HEK293 (cell line): ENCODE measurements around the gene GSG1.
A peak's percentile ranks its signal among the peaks of the same experiment; 100 is the strongest.

ENCODE experiments used
- KLF1 ChIP-seq: fragments of 450-650 bp; formaldehyde crosslinking; IDR thresholded peaks from 2 replicates; pipeline ENCODE4 v1.5.1; 2016; ENCODE audit warnings: missing biosample characterization, missing genetic modification characterization
- KLF10 ChIP-seq: fragments of 450-650 bp; IDR thresholded peaks from 2 replicates; pipeline ENCODE4 v1.5.1; 2018; ENCODE audit warnings: missing biosample characterization, mild to moderate bottlenecking, missing genetic modification characterization
- PRDM1 ChIP-seq: fragments of 450-650 bp; formaldehyde crosslinking; IDR thresholded peaks from 2 replicates; pipeline ENCODE4; 2016; ENCODE audit warnings: missing biosample characterization, missing genetic modification characterization
- SCRT1 ChIP-seq: fragments of 450-650 bp; formaldehyde crosslinking; IDR thresholded peaks from 2 replicates; pipeline ENCODE4 v1.5.1; 2016; ENCODE audit warnings: missing biosample characterization, missing genetic modification characterization, borderline replicate concordance
- WT1 ChIP-seq: fragments of 450-650 bp; formaldehyde crosslinking; IDR thresholded peaks from 2 replicates; pipeline ENCODE4 v1.5.1; 2016; ENCODE audit warnings: missing biosample characterization, missing genetic modification characterization
- ZBTB48 ChIP-seq: fragments of 450-650 bp; formaldehyde crosslinking; IDR thresholded peaks from 2 replicates; pipeline ENCODE4 v1.5.1; 2016; ENCODE audit warnings: missing biosample characterization, missing genetic modification characterization
- ZFHX2 ChIP-seq: fragments of 450-650 bp; formaldehyde crosslinking; conservative IDR thresholded peaks from 2 replicates; pipeline ENCODE4 v1.5.1; 2016; ENCODE audit warnings: missing biosample characterization, missing genetic modification characterization
- ZFP37 ChIP-seq: fragments of 450-650 bp; formaldehyde crosslinking; IDR thresholded peaks from 2 replicates; pipeline ENCODE4 v1.5.1; 2016; ENCODE audit warnings: missing biosample characterization, missing genetic modification characterization
- ZNF169 ChIP-seq: fragments of 450-650 bp; formaldehyde crosslinking; IDR thresholded peaks from 2 replicates; pipeline ENCODE4 v1.5.1; 2016; ENCODE audit warnings: missing biosample characterization, missing genetic modification characterization
- ZNF184 ChIP-seq: fragments of 450-650 bp; IDR thresholded peaks from 2 replicates; pipeline ENCODE4 v1.5.1; 2018; ENCODE audit warnings: missing biosample characterization, mild to moderate bottlenecking, missing genetic modification characterization
- ZNF302 ChIP-seq: fragments of 450-650 bp; formaldehyde crosslinking; IDR thresholded peaks from 2 replicates; pipeline ENCODE4 v1.5.1; 2016; ENCODE audit warnings: missing biosample characterization, missing genetic modification characterization, low read depth
- ZNF324 ChIP-seq: fragments of 450-650 bp; formaldehyde crosslinking; IDR thresholded peaks from 2 replicates; pipeline ENCODE4 v1.5.1; 2016; ENCODE audit warnings: missing biosample characterization, missing genetic modification characterization
- ZNF335 ChIP-seq: fragments of 450-650 bp; formaldehyde crosslinking; conservative IDR thresholded peaks from 2 replicates; pipeline ENCODE4 v1.5.1; 2016; ENCODE audit warnings: missing biosample characterization, missing genetic modification characterization
- ZNF391 ChIP-seq: fragments of 450-650 bp; formaldehyde crosslinking; IDR thresholded peaks from 2 replicates; pipeline ENCODE4 v1.5.1; 2016; ENCODE audit warnings: low read depth, missing biosample characterization, missing genetic modification characterization, borderline replicate concordance
- ZNF501 ChIP-seq: fragments of 450-650 bp; formaldehyde crosslinking; IDR thresholded peaks from 2 replicates; pipeline ENCODE4 v1.5.1; 2016; ENCODE audit warnings: missing biosample characterization, missing genetic modification characterization
- ZNF530 ChIP-seq: fragments of 450-650 bp; formaldehyde crosslinking; IDR thresholded peaks from 2 replicates; pipeline ENCODE4 v1.5.1; 2016; ENCODE audit warnings: low read depth, missing biosample characterization, missing genetic modification characterization
- ZNF544 ChIP-seq: fragments of 450-650 bp; formaldehyde crosslinking; IDR thresholded peaks from 2 replicates; pipeline ENCODE4 v1.5.0; 2017; ENCODE audit warnings: missing biosample characterization, missing genetic modification characterization
- ZNF561 ChIP-seq: fragments of 450-650 bp; IDR thresholded peaks from 2 replicates; pipeline ENCODE4 v1.5.1; 2018; ENCODE audit warnings: missing biosample characterization, missing genetic modification characterization, borderline replicate concordance
- TF ChIP-seq, protein P1 (sequence below): fragments of 450-650 bp; formaldehyde crosslinking; IDR thresholded peaks from 2 replicates; pipeline ENCODE4 v1.5.1; 2017; ENCODE audit warnings: missing biosample characterization, missing genetic modification characterization
- TF ChIP-seq, protein P2 (sequence below): fragments of 450-650 bp; formaldehyde crosslinking; IDR thresholded peaks from 2 replicates; pipeline ENCODE4 v1.5.1; 2016; ENCODE audit warnings: missing biosample characterization, missing genetic modification characterization
- TF ChIP-seq, protein P3 (sequence below): fragments of 450-650 bp; formaldehyde crosslinking; conservative IDR thresholded peaks from 2 replicates; pipeline ENCODE4 v1.5.1; 2016; ENCODE audit warnings: low read depth, missing biosample characterization, missing genetic modification characterization
- TF ChIP-seq, protein P4 (sequence below): sonication (generic); formaldehyde crosslinking; IDR thresholded peaks from 2 replicates; pipeline ENCODE4 v1.8.1; 2022; ENCODE audit warnings: mild to moderate bottlenecking, moderate library complexity, missing genetic modification reagents
- TF ChIP-seq, protein P5 (sequence below): fragments of 450-650 bp; formaldehyde crosslinking; IDR thresholded peaks from 2 replicates; pipeline ENCODE4 v1.5.1; 2016; ENCODE audit warnings: missing biosample characterization, missing genetic modification characterization
- TF ChIP-seq, protein P6 (sequence below): fragments of 450-650 bp; formaldehyde crosslinking; IDR thresholded peaks from 2 replicates; pipeline ENCODE4 v1.5.1; 2016; ENCODE audit warnings: missing biosample characterization, missing genetic modification characterization
- TF ChIP-seq, protein P7 (sequence below): fragments of 450-650 bp; formaldehyde crosslinking; IDR thresholded peaks from 2 replicates; pipeline ENCODE4 v1.5.1; 2016; ENCODE audit warnings: missing biosample characterization, missing genetic modification characterization

GSG1 gene

DNA sequence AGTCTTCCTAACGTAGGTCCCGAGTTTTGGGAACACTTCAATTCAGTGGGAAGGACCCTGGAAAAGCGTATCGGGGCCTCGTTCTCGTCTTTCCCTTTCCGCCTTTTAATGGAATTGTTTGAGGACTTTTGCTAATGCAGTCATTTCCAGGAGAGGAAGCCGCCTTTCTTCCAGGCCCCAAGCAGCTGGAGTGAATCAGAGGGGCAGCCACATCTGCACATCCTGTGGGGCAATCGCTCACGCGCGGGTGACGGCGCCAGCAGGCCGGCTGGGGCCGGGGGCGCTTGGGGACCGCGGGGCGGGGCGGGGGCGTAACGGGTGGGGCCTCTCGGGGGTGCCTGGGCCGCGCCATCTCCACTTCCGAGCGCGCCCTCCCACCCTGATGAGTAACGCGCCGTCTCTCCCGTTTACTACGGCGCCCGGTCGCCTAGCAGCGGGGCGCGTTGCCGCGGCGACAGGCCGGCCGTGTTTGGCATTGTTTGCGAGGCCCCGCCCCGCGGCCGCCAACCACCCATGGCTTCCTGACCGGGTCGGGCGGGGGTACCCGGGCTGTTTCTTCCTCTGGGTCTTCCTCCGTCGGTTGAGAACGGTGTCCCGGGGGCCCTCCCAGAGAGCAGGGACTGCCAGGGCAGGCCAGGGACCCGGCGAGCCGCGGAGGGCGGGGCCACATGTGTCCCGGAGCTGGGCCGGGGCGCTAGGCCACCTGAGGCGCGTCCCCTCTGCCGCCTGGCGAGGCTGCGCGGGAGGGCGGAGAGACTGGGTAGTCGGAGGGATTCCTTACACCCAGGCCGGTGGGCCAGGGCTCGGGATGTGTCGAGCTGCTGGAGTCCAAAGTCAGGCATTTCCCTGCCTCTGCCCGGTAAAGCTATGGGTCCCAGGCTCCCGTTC is 2.3 kb downstream of the GSG1 start (continued):
- peak; percentile 53 for TF ChIP-seq ZFHX2
- TF ChIP-seq ZNF169 (tag by site-specific recombination), result no peak
- TF ChIP-seq, protein P1, sequence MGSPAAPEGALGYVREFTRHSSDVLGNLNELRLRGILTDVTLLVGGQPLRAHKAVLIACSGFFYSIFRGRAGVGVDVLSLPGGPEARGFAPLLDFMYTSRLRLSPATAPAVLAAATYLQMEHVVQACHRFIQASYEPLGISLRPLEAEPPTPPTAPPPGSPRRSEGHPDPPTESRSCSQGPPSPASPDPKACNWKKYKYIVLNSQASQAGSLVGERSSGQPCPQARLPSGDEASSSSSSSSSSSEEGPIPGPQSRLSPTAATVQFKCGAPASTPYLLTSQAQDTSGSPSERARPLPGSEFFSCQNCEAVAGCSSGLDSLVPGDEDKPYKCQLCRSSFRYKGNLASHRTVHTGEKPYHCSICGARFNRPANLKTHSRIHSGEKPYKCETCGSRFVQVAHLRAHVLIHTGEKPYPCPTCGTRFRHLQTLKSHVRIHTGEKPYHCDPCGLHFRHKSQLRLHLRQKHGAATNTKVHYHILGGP (tag by site-specific recombination), result no peak
- TF ChIP-seq ZNF391 (tag by site-specific recombination), result no peak
- 0 out of 2 replicates have a peak, but pooled peaks have one; percentile 3 for TF ChIP-seq ZNF184 (tag by site-specific recombination)
- peak; percentile 83 for TF ChIP-seq KLF1 (tag by site-specific recombination)
- TF ChIP-seq ZNF501, result peak; percentile 74; the same call in 1 of the 2 replicates
- TF ChIP-seq, protein P2, sequence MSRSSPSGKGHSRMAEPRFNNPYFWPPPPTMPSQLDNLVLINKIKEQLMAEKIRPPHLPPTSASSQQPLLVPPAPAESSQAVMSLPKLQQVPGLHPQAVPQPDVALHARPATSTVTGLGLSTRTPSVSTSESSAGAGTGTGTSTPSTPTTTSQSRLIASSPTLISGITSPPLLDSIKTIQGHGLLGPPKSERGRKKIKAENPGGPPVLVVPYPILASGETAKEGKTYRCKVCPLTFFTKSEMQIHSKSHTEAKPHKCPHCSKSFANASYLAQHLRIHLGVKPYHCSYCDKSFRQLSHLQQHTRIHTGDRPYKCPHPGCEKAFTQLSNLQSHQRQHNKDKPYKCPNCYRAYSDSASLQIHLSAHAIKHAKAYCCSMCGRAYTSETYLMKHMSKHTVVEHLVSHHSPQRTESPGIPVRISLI, result no peak
- no peak for TF ChIP-seq ZNF544 (tag by site-specific recombination)
- TF ChIP-seq, protein P3, sequence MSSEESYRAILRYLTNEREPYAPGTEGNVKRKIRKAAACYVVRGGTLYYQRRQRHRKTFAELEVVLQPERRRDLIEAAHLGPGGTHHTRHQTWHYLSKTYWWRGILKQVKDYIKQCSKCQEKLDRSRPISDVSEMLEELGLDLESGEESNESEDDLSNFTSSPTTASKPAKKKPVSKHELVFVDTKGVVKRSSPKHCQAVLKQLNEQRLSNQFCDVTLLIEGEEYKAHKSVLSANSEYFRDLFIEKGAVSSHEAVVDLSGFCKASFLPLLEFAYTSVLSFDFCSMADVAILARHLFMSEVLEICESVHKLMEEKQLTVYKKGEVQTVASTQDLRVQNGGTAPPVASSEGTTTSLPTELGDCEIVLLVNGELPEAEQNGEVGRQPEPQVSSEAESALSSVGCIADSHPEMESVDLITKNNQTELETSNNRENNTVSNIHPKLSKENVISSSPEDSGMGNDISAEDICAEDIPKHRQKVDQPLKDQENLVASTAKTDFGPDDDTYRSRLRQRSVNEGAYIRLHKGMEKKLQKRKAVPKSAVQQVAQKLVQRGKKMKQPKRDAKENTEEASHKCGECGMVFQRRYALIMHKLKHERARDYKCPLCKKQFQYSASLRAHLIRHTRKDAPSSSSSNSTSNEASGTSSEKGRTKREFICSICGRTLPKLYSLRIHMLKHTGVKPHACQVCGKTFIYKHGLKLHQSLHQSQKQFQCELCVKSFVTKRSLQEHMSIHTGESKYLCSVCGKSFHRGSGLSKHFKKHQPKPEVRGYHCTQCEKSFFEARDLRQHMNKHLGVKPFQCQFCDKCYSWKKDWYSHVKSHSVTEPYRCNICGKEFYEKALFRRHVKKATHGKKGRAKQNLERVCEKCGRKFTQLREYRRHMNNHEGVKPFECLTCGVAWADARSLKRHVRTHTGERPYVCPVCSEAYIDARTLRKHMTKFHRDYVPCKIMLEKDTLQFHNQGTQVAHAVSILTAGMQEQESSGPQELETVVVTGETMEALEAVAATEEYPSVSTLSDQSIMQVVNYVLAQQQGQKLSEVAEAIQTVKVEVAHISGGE (tag by site-specific recombination), result peak; percentile 39
- TF ChIP-seq ZNF561, result 0 out of 2 replicates have a peak, but pooled peaks have one; percentile 13
- no peak for TF ChIP-seq ZNF530 (tag by site-specific recombination)
- TF ChIP-seq, protein P4, sequence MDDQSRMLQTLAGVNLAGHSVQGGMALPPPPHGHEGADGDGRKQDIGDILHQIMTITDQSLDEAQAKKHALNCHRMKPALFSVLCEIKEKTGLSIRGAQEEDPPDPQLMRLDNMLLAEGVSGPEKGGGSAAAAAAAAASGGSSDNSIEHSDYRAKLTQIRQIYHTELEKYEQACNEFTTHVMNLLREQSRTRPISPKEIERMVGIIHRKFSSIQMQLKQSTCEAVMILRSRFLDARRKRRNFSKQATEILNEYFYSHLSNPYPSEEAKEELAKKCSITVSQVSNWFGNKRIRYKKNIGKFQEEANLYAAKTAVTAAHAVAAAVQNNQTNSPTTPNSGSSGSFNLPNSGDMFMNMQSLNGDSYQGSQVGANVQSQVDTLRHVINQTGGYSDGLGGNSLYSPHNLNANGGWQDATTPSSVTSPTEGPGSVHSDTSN (CRISPR knock-in tag), result no peak; the same call in 1 of the 2 replicates
- TF ChIP-seq ZBTB48 (tag by site-specific recombination), result peak; percentile 68
- TF ChIP-seq ZNF302, result no peak
- peak; percentile 72 for TF ChIP-seq SCRT1 (tag by site-specific recombination)
- TF ChIP-seq, protein P5, sequence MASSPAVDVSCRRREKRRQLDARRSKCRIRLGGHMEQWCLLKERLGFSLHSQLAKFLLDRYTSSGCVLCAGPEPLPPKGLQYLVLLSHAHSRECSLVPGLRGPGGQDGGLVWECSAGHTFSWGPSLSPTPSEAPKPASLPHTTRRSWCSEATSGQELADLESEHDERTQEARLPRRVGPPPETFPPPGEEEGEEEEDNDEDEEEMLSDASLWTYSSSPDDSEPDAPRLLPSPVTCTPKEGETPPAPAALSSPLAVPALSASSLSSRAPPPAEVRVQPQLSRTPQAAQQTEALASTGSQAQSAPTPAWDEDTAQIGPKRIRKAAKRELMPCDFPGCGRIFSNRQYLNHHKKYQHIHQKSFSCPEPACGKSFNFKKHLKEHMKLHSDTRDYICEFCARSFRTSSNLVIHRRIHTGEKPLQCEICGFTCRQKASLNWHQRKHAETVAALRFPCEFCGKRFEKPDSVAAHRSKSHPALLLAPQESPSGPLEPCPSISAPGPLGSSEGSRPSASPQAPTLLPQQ (tag by site-specific recombination), result no peak
- no peak for TF ChIP-seq ZFP37 (tag by site-specific recombination)
- TF ChIP-seq, protein P6, sequence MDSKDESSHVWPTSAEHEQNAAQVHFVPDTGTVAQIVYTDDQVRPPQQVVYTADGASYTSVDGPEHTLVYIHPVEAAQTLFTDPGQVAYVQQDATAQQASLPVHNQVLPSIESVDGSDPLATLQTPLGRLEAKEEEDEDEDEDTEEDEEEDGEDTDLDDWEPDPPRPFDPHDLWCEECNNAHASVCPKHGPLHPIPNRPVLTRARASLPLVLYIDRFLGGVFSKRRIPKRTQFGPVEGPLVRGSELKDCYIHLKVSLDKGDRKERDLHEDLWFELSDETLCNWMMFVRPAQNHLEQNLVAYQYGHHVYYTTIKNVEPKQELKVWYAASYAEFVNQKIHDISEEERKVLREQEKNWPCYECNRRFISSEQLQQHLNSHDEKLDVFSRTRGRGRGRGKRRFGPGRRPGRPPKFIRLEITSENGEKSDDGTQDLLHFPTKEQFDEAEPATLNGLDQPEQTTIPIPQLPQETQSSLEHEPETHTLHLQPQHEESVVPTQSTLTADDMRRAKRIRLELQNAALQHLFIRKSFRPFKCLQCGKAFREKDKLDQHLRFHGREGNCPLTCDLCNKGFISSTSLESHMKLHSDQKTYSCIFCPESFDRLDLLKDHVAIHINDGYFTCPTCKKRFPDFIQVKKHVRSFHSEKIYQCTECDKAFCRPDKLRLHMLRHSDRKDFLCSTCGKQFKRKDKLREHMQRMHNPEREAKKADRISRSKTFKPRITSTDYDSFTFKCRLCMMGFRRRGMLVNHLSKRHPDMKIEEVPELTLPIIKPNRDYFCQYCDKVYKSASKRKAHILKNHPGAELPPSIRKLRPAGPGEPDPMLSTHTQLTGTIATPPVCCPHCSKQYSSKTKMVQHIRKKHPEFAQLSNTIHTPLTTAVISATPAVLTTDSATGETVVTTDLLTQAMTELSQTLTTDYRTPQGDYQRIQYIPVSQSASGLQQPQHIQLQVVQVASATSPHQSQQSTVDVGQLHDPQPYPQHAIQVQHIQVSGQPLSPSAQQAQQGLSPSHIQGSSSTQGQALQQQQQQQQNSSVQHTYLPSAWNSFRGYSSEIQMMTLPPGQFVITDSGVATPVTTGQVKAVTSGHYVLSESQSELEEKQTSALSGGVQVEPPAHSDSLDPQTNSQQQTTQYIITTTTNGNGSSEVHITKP (tag by site-specific recombination), result peak; percentile 82
- no peak for TF ChIP-seq ZNF324
- TF ChIP-seq, protein P7, sequence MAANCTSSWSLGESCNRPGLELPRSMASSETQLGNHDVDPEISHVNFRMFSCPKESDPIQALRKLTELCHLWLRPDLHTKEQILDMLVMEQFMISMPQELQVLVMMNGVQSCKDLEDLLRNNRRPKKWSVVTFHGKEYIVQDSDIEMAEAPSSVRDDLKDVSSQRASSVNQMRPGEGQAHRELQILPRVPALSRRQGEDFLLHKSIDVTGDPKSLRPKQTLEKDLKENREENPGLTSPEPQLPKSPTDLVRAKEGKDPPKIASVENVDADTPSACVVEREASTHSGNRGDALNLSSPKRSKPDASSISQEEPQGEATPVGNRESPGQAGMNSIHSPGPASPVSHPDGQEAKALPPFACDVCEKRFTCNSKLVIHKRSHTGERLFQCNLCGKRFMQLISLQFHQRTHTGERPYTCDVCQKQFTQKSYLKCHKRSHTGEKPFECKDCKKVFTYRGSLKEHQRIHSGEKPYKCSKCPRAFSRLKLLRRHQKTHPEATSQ (tag by site-specific recombination), result 0 out of 2 replicates have a peak, but pooled peaks have one; percentile 35
- TF ChIP-seq PRDM1 (tag by site-specific recombination), result peak; percentile 71
- peak; percentile 97 for TF ChIP-seq ZNF335 (tag by site-specific recombination)
- TF ChIP-seq KLF10 (tag by site-specific recombination), result peak; percentile 48; the same call in 1 of the 2 replicates
- TF ChIP-seq WT1 (tag by site-specific recombination), result no peak
